ENCODE results near the gene CLASP1. TPM values are rescaled to one million over a fixed set of nuclear protein-coding genes. Genes with fewer than 3 reads are reported as not detected.

CLASP1 gene
- total and polyA plus RNA-seq, 2 experiments from 2014 or later = 16.6 to 56.3 TPM

DNA sequence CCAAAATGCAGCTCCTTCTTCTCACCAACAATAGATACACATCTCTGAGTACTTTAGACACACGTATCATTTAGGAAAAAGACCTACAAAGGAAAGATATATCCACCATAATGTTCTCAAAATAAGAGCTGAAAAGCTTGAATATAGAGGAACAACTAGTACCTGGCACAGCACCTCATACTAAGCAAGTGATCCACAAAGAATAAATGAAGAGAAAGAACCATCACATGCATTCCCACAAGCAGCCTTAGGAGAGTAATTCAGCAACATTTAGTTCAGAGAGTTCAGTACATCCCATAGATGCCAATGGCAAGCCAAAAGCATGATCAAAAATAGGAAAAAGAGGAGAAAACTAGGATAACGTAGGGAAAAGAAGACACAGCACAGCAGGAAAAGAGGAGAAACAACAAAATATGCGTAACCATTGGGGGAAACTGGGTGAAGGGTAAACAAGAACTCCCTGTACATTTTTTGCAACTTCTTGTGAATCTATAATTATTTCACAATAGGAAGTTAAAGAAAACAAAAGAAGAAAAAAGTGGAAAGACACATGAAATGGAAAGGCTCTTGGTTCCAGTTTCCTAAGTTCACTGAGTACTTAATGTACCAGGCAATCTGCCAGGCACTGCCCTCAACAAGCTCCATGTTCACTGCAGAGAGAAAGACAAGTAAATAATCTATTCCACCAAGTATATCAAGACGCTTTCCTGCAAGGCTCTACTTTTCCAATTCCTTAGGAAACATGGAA is 22.3 kb downstream of the CLASP1 start:
- Histone ChIP-seq H3K27me3 (ENCODE audit: insufficient read depth) (no peaks in the 10 kb centered on the region), H3F3A (replicated peaks; ENCODE audit: low read depth) (no peaks in the 10 kb centered on the region), H2AFZ (no peak overlapping the region), H3K9me2 (ENCODE audit: insufficient read depth) (no peaks in the 10 kb centered on the region), H3K4me1 (ENCODE audit: insufficient read depth) (no peaks in the 10 kb centered on the region), H3K4me2 (no peak overlapping the region), H3K79me2 (replicated peaks; ENCODE audit: insufficient read depth) (peaks cover 92% of the 10 kb centered on the region), H3K4me3 (no peak overlapping the region), H3K36me3 (ENCODE audit: insufficient read depth) (no peaks in the 10 kb centered on the region), H3K27ac (ENCODE audit: low read depth) (no peak overlapping the region), H4K20me1 (replicated peaks; ENCODE audit: insufficient read depth) (peaks cover 27% of the 10 kb centered on the region)
- ATAC-seq (no peak), DNase-seq (ENCODE audit: low spot score) (no peak)
- no peak overlapping the region for H3K27ac Mint-ChIP-seq
- TF ChIP-seq NANOG (IDR thresholded peaks at IDR 0.05; ENCODE audit: borderline replicate concordance) = no peak
- TF ChIP-seq, protein P1, sequence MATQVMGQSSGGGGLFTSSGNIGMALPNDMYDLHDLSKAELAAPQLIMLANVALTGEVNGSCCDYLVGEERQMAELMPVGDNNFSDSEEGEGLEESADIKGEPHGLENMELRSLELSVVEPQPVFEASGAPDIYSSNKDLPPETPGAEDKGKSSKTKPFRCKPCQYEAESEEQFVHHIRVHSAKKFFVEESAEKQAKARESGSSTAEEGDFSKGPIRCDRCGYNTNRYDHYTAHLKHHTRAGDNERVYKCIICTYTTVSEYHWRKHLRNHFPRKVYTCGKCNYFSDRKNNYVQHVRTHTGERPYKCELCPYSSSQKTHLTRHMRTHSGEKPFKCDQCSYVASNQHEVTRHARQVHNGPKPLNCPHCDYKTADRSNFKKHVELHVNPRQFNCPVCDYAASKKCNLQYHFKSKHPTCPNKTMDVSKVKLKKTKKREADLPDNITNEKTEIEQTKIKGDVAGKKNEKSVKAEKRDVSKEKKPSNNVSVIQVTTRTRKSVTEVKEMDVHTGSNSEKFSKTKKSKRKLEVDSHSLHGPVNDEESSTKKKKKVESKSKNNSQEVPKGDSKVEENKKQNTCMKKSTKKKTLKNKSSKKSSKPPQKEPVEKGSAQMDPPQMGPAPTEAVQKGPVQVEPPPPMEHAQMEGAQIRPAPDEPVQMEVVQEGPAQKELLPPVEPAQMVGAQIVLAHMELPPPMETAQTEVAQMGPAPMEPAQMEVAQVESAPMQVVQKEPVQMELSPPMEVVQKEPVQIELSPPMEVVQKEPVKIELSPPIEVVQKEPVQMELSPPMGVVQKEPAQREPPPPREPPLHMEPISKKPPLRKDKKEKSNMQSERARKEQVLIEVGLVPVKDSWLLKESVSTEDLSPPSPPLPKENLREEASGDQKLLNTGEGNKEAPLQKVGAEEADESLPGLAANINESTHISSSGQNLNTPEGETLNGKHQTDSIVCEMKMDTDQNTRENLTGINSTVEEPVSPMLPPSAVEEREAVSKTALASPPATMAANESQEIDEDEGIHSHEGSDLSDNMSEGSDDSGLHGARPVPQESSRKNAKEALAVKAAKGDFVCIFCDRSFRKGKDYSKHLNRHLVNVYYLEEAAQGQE (IDR thresholded peaks at IDR 0.05; ENCODE audit: unreplicated experiment) = no peak
- TF ChIP-seq, protein P2, sequence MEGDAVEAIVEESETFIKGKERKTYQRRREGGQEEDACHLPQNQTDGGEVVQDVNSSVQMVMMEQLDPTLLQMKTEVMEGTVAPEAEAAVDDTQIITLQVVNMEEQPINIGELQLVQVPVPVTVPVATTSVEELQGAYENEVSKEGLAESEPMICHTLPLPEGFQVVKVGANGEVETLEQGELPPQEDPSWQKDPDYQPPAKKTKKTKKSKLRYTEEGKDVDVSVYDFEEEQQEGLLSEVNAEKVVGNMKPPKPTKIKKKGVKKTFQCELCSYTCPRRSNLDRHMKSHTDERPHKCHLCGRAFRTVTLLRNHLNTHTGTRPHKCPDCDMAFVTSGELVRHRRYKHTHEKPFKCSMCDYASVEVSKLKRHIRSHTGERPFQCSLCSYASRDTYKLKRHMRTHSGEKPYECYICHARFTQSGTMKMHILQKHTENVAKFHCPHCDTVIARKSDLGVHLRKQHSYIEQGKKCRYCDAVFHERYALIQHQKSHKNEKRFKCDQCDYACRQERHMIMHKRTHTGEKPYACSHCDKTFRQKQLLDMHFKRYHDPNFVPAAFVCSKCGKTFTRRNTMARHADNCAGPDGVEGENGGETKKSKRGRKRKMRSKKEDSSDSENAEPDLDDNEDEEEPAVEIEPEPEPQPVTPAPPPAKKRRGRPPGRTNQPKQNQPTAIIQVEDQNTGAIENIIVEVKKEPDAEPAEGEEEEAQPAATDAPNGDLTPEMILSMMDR (conservative IDR thresholded peaks at IDR 0.05; ENCODE audit: low read depth in 2 of 2) = no peak
- TF ChIP-seq, protein P3, sequence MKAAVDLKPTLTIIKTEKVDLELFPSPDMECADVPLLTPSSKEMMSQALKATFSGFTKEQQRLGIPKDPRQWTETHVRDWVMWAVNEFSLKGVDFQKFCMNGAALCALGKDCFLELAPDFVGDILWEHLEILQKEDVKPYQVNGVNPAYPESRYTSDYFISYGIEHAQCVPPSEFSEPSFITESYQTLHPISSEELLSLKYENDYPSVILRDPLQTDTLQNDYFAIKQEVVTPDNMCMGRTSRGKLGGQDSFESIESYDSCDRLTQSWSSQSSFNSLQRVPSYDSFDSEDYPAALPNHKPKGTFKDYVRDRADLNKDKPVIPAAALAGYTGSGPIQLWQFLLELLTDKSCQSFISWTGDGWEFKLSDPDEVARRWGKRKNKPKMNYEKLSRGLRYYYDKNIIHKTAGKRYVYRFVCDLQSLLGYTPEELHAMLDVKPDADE (IDR thresholded peaks at IDR 0.05) = no peak
- no peak for TF ChIP-seq JUNB (IDR thresholded peaks at IDR 0.05; ENCODE audit: unreplicated experiment)
- no peak for TF ChIP-seq EZH2 (IDR thresholded peaks at IDR 0.05; ENCODE audit: low read depth, unreplicated experiment)
- no peak for TF ChIP-seq EZH2phosphoT487 (IDR thresholded peaks at IDR 0.05; ENCODE audit: unreplicated experiment)
- no peak for TF ChIP-seq ZNF114 (CRISPR knock-in tag; IDR thresholded peaks at IDR 0.05)
- TF ChIP-seq CREB1 (CRISPR knock-in tag; IDR thresholded peaks at IDR 0.05; ENCODE audit: low read depth) = no peak
- TF ChIP-seq POLR2AphosphoS5 (IDR thresholded peaks at IDR 0.05; ENCODE audit: low read depth) = no peak
- TF ChIP-seq, protein P4, sequence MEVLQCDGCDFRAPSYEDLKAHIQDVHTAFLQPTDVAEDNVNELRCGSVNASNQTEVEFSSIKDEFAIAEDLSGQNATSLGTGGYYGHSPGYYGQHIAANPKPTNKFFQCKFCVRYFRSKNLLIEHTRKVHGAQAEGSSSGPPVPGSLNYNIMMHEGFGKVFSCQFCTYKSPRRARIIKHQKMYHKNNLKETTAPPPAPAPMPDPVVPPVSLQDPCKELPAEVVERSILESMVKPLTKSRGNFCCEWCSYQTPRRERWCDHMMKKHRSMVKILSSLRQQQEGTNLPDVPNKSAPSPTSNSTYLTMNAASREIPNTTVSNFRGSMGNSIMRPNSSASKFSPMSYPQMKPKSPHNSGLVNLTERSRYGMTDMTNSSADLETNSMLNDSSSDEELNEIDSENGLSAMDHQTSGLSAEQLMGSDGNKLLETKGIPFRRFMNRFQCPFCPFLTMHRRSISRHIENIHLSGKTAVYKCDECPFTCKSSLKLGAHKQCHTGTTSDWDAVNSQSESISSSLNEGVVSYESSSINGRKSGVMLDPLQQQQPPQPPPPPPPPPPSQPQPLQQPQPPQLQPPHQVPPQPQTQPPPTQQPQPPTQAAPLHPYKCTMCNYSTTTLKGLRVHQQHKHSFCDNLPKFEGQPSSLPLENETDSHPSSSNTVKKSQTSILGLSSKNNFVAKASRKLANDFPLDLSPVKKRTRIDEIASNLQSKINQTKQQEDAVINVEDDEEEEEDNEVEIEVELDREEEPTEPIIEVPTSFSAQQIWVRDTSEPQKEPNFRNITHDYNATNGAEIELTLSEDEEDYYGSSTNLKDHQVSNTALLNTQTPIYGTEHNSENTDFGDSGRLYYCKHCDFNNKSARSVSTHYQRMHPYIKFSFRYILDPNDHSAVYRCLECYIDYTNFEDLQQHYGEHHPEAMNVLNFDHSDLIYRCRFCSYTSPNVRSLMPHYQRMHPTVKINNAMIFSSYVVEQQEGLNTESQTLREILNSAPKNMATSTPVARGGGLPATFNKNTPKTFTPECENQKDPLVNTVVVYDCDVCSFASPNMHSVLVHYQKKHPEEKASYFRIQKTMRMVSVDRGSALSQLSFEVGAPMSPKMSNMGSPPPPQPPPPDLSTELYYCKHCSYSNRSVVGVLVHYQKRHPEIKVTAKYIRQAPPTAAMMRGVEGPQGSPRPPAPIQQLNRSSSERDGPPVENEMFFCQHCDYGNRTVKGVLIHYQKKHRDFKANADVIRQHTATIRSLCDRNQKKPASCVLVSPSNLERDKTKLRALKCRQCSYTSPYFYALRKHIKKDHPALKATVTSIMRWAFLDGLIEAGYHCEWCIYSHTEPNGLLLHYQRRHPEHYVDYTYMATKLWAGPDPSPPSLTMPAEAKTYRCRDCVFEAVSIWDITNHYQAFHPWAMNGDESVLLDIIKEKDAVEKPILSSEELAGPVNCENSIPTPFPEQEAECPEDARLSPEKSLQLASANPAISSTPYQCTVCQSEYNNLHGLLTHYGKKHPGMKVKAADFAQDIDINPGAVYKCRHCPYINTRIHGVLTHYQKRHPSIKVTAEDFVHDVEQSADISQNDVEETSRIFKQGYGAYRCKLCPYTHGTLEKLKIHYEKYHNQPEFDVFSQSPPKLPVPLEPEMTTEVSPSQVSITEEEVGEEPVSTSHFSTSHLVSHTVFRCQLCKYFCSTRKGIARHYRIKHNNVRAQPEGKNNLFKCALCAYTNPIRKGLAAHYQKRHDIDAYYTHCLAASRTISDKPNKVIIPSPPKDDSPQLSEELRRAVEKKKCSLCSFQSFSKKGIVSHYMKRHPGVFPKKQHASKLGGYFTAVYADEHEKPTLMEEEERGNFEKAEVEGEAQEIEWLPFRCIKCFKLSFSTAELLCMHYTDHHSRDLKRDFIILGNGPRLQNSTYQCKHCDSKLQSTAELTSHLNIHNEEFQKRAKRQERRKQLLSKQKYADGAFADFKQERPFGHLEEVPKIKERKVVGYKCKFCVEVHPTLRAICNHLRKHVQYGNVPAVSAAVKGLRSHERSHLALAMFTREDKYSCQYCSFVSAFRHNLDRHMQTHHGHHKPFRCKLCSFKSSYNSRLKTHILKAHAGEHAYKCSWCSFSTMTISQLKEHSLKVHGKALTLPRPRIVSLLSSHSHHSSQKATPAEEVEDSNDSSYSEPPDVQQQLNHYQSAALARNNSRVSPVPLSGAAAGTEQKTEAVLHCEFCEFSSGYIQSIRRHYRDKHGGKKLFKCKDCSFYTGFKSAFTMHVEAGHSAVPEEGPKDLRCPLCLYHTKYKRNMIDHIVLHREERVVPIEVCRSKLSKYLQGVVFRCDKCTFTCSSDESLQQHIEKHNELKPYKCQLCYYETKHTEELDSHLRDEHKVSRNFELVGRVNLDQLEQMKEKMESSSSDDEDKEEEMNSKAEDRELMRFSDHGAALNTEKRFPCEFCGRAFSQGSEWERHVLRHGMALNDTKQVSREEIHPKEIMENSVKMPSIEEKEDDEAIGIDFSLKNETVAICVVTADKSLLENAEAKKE (CRISPR knock-in tag; IDR thresholded peaks at IDR 0.05) = no peak
- no peak for TF ChIP-seq ZNF331 (CRISPR knock-in tag; IDR thresholded peaks at IDR 0.05; ENCODE audit: low read depth)
- H3K36me3 Mint-ChIP-seq (ENCODE audit: low read depth) = peaks cover 9% of the 10 kb centered on the region; the same call in 2 of the 3 replicates
- no peak overlapping the region for H3K4me3 Mint-ChIP-seq
- H3K4me1 Mint-ChIP-seq = no peaks in the 10 kb centered on the region
- H3K27me3 Mint-ChIP-seq (ENCODE audit: insufficient read depth, low read depth, poor library complexity) = no peaks in the 10 kb centered on the region
- no peaks in the 10 kb centered on the region; the same call in 2 of the 3 replicates for H3K9me3 Mint-ChIP-seq
